GM12872 (cell line): ENCODE measurements around the gene RAB30.

ENCODE experiments used
- TF ChIP-seq, protein P1 (sequence below): IDR thresholded peaks from 3 replicates; pipeline ENCODE4 v1.5.1; 2011; ENCODE audit warnings: low read depth, mild to moderate bottlenecking, low read length, moderate library complexity; ENCODE audit not compliant: insufficient read depth

The RAB30 gene

DNA sequence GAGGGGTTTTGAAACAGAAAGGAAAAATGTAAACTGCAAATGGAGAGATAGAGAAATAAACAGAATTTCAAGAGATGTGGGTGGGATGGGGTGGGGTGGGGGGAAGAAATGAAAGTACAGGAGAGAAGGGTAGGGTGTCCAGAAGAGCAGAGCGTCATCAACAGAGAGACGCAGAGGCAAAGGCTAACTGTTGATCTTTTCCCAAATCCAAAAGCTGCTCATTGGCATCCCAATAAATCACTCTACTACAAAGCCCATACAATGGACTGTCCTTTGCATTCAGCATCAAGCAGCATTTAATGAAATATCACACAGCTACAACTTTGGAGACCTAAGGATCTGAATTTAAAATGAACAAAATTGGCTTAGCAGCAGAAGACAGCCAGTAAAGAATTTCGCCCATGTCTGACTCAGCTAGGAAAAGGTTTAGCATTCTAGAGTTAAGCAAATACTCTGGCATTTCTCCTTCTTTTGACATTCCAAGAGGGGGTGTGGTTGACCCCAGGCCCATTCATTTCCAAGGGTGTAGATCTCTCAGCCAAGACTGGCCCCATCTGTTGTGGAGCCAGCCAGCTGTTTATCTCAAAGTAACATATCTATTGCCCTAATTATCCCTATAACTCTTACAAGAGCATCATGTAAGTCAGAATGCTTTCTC is 1.5 kb downstream of the RAB30 start:
- TF ChIP-seq, protein P1, sequence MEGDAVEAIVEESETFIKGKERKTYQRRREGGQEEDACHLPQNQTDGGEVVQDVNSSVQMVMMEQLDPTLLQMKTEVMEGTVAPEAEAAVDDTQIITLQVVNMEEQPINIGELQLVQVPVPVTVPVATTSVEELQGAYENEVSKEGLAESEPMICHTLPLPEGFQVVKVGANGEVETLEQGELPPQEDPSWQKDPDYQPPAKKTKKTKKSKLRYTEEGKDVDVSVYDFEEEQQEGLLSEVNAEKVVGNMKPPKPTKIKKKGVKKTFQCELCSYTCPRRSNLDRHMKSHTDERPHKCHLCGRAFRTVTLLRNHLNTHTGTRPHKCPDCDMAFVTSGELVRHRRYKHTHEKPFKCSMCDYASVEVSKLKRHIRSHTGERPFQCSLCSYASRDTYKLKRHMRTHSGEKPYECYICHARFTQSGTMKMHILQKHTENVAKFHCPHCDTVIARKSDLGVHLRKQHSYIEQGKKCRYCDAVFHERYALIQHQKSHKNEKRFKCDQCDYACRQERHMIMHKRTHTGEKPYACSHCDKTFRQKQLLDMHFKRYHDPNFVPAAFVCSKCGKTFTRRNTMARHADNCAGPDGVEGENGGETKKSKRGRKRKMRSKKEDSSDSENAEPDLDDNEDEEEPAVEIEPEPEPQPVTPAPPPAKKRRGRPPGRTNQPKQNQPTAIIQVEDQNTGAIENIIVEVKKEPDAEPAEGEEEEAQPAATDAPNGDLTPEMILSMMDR, result no peak

DNA sequence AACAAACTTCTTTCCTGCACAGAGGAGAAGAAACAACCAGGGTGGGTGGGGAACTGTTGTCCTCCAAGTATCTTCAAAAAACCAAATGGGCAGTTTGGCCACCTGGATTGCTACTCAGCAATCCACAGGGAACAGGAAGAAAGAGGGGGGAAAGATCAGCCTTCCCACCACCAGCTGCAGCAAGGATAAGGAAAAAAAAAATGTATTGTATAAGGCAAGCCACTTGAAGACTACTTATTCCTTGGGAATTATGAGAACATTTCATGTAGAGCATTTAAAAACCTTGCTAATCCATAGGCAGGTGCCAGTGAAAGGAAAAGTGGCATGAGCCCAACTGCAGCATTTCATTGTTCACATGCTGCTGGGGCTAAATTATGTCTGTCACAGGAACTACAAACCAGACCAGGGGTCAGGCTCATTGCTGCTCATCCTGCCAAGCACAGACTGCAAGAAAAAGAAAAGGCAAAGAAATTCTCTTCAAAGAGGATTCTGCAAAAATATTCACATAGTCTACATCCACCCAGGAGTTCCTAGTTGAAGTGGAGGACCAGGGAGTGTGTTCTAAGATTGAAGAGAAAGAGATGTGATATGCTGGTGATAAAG is 2.2 kb downstream of the RAB30 start:
- TF ChIP-seq, protein P1, result no peak

DNA sequence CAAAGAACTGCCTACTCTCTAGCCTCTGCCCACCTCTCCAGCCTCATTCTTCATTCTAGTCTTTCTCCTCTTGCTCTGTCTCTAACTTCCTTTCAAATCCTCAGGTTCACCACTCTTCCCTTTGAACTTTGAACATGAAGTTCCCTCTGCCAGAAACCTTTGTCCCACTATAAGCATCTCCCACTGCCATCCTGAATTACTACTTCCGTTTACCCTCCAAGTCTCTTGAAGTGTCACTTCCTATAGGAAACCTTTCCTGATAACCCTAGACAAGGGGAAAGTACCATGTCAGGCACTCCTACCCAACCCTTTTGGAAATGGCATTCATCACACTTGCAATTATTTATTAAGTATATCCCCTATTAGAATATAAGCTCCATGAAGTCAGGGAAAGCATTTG is 3.1 kb downstream of the RAB30 start:
- TF ChIP-seq, protein P1, result no peak

DNA sequence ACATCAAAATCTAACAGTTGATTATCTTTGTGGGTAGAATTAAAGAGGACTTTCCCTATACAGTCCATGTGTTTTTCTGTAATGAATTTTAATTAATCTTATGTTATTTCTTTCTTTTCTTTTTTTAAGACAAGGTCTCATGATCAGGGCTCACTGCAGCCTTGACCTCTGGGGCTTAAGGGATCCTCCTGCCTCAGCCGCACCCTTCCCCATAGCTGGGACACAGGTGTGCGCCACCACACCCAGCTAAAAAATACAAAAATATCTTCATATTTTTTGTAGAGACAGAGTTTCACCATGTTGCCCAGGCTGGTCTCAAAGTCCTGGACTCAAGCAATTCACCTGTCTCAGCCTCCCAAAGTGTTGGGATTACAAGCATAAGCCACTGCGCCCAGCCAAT is 7.7 kb downstream of the RAB30 start:
- TF ChIP-seq, protein P1, result no peak

DNA sequence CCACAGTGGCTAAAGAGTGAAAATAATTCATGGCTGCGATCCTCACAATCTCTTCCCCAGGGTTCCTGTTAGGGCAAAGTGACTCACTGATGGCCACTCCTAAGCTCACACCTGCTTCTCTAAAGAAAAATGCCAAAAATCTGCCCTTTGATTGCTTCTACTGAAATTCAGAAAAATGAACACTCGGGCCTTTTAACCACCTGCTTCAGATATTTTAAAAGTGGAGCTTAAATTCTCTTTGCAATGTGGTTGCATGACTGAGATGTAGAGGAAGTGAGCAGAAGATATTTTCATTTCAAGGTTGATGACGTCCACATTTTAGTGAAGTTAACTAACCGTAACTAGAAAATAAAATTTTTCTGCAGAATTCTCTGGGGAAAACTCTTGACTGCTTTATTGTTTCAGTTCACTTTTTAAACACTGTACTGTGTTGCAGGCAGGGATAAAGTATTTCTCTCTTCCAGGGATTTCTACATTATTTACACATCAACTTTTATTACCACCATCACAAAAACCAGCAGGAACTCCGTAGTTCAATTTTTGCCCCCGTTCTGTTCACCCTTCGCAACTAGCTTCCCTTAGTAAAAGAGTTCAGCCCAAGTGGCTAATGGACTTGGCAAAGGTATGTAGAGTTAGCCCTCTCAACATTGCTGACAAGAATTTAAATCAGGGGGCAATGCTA is 8.5 kb downstream of the RAB30 start:
- TF ChIP-seq, protein P1, result no peak

DNA sequence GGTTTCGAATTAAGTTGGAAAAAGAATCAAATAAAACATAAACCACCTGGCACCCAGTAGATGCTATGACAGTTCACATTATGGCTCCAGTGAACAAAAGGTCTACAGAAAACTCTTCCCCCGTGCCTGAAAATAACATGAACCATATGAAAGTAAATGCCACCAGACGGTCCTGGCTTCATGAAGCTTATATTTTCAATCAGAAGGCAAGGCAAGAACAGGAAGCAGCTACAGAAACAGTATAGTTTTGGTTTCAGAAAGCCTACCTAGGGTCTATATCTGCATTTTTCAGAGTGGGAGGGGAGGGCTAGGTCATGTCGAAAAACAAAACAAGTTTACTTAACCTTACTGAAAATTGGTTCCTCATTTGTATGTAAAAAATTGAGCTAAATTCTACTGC is 9.8 kb downstream of the RAB30 start:
- TF ChIP-seq, protein P1, result no peak

DNA sequence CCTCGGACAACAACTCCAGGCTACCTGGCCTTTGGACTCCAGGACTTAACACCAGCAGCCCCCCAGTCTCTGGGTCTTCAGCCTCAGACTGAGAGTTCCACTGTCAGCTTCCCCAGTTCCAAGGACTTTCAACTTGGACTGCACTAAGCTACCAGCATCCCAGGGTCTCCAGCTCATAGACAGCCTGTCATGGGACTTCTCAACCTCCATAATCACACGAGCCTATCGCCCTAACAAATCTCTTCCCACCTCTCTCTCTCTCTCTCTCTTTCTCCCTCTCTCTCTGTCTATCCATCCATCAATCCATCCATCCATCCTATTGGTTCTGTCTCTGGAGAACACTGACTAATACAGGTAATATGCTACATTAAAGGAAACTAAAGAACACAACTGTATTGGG is 10.7 kb downstream of the RAB30 start:
- TF ChIP-seq, protein P1, result no peak
